WTC11 (cell line): Measurements from ENCODE around the gene GRAMD1A. TPM values are rescaled to one million over a fixed set of nuclear protein-coding genes. Genes with fewer than 3 reads are reported as not detected.

Source experiments
- ATAC-seq: fragments of 200-7000 bp; cut with Tn5 transposase; 2 replicates; pipeline ENCODE4 v1.10.0; 2021; ENCODE audit warnings: mild to moderate bottlenecking, moderate library complexity
- CTCF ChIA-PET: fragments of 300-600 bp; sonication (Branson Sonifier 250); formaldehyde crosslinking; loops from one replicate; lab custom pipeline; 2021; ENCODE audit warnings: antibody characterized with exemption; lab: Charles Lee
- POLR2A ChIA-PET: fragments of 350-600 bp; sonication (Branson Sonifier 250); formaldehyde crosslinking; loops from one replicate; lab custom pipeline; 2021; ENCODE audit warnings: antibody characterized with exemption; lab: Charles Lee
- DNase-seq: peaks from one replicate; pipeline ENCODE4 v3.0.0; 2021; ENCODE audit warnings: low spot score
- H3K27ac Mint-ChIP-seq: 2 replicates; pipeline ENCODE4 v1.8.0; 2021; ENCODE audit warnings: mixed read lengths
- H3K27me3 Mint-ChIP-seq: 2 replicates; pipeline ENCODE4 v1.8.0; 2021; ENCODE audit warnings: low read depth, mild to moderate bottlenecking, moderate library complexity, mixed read lengths
- H3K36me3 Mint-ChIP-seq: 2 replicates; pipeline ENCODE4 v1.8.0; 2021; ENCODE audit warnings: mixed read lengths
- H3K4me1 Mint-ChIP-seq: 2 replicates; pipeline ENCODE4 v1.8.0; 2022; ENCODE audit warnings: mixed read lengths
- H3K4me3 Mint-ChIP-seq: 2 replicates; pipeline ENCODE4 v1.8.0; 2021; ENCODE audit warnings: mild to moderate bottlenecking, moderate library complexity, mixed read lengths
- H3K9me3 Mint-ChIP-seq: 2 replicates; pipeline ENCODE4 v1.8.0; 2021; ENCODE audit warnings: mixed read lengths
- CBFB ChIP-seq: sonication (generic); formaldehyde crosslinking; IDR thresholded peaks from 2 replicates; pipeline ENCODE4 v1.8.1; 2022; ENCODE audit warnings: mild to moderate bottlenecking, low read depth, missing genetic modification reagents
- E2F4 ChIP-seq: sonication (generic); formaldehyde crosslinking; IDR thresholded peaks from 2 replicates; pipeline ENCODE4 v1.8.1; 2022; ENCODE audit warnings: low read depth, mild to moderate bottlenecking, moderate library complexity, missing genetic modification reagents, borderline replicate concordance
- E2F5 ChIP-seq: sonication (generic); formaldehyde crosslinking; IDR thresholded peaks from 2 replicates; pipeline ENCODE4 v1.8.1; 2022; ENCODE audit warnings: mild to moderate bottlenecking, moderate library complexity, missing genetic modification reagents
- EMX1 ChIP-seq: fragments of 250-450 bp; sonication (Bioruptor Pico); IDR thresholded peaks from 2 replicates; pipeline ENCODE4 v1.8.0; 2021; ENCODE audit warnings: mild to moderate bottlenecking
- KAT7 ChIP-seq: sonication (generic); formaldehyde crosslinking; IDR thresholded peaks from 2 replicates; pipeline ENCODE4 v1.8.1; 2023; ENCODE audit warnings: missing genetic modification reagents, mild to moderate bottlenecking, borderline replicate concordance
- MXD4 ChIP-seq: fragments of 250-450 bp; sonication (Bioruptor Pico); IDR thresholded peaks from 2 replicates; pipeline ENCODE4 v1.8.0; 2021; ENCODE audit warnings: mild to moderate bottlenecking, moderate library complexity, borderline replicate concordance
- NFE2L1 ChIP-seq: sonication (generic); formaldehyde crosslinking; IDR thresholded peaks from 2 replicates; pipeline ENCODE4 v1.8.1; 2023; ENCODE audit warnings: missing genetic modification reagents
- NR2C2 ChIP-seq: sonication (generic); formaldehyde crosslinking; IDR thresholded peaks from 2 replicates; pipeline ENCODE4 v1.8.0; 2022; ENCODE audit warnings: mild to moderate bottlenecking, missing genetic modification reagents
- SMAD3 ChIP-seq: sonication (generic); formaldehyde crosslinking; IDR thresholded peaks from 2 replicates; pipeline ENCODE4 v1.8.0; 2022; ENCODE audit warnings: missing genetic modification reagents, mild to moderate bottlenecking, borderline replicate concordance
- SMAD4 ChIP-seq: sonication (generic); formaldehyde crosslinking; IDR thresholded peaks from 2 replicates; pipeline ENCODE4 v1.8.0; 2022; ENCODE audit warnings: mild to moderate bottlenecking, missing genetic modification reagents
- TCF7 ChIP-seq: sonication (generic); formaldehyde crosslinking; IDR thresholded peaks from 2 replicates; pipeline ENCODE4 v1.8.0; 2022; ENCODE audit warnings: mild to moderate bottlenecking, low read depth, missing genetic modification reagents, moderate library complexity
- TEAD4 ChIP-seq: sonication (generic); formaldehyde crosslinking; IDR thresholded peaks from 2 replicates; pipeline ENCODE4 v1.8.0; 2022; ENCODE audit warnings: mild to moderate bottlenecking, missing genetic modification reagents
- USF1 ChIP-seq: sonication (generic); formaldehyde crosslinking; IDR thresholded peaks from 2 replicates; pipeline ENCODE4 v1.8.0; 2022; ENCODE audit warnings: mild to moderate bottlenecking, missing genetic modification reagents
- ZNF219 ChIP-seq: sonication (generic); formaldehyde crosslinking; IDR thresholded peaks from 2 replicates; pipeline ENCODE4 v1.8.0; 2023; ENCODE audit warnings: missing genetic modification reagents, mild to moderate bottlenecking, borderline replicate concordance
- ZNF317 ChIP-seq: sonication (generic); formaldehyde crosslinking; IDR thresholded peaks from 2 replicates; pipeline ENCODE4 v1.8.1; 2023; ENCODE audit warnings: low read depth, mild to moderate bottlenecking, moderate library complexity, missing genetic modification reagents, borderline replicate concordance
- ZNF396 ChIP-seq: fragments of 250-450 bp; sonication (Bioruptor Pico); IDR thresholded peaks from 2 replicates; pipeline ENCODE4 v1.8.0; 2021; ENCODE audit warnings: mild to moderate bottlenecking, moderate library complexity, borderline replicate concordance
- ZNF671 ChIP-seq: fragments of 250-450 bp; sonication (Bioruptor Pico); IDR thresholded peaks from 2 replicates; pipeline ENCODE4 v1.8.0; 2021; ENCODE audit warnings: mild to moderate bottlenecking
- total RNA-seq: library from RNA; stranded (reverse); gene quantifications from 3 replicates; pipeline ENCODE4 v1.2.3, GENCODE V29; 2021
- TF ChIP-seq, protein P1 (sequence below): sonication (generic); formaldehyde crosslinking; IDR thresholded peaks from 2 replicates; pipeline ENCODE4 v1.8.0; 2023; ENCODE audit warnings: missing genetic modification reagents, mild to moderate bottlenecking, borderline replicate concordance
- TF ChIP-seq, protein P2 (sequence below): sonication (generic); formaldehyde crosslinking; IDR thresholded peaks from 2 replicates; pipeline ENCODE4 v1.8.1; 2022; ENCODE audit warnings: mild to moderate bottlenecking, missing genetic modification reagents, moderate library complexity, borderline replicate concordance
- TF ChIP-seq, protein P3 (sequence below): sonication (generic); formaldehyde crosslinking; IDR thresholded peaks from 2 replicates; pipeline ENCODE4 v1.8.1; 2023; ENCODE audit warnings: mild to moderate bottlenecking, missing genetic modification reagents, moderate library complexity
- TF ChIP-seq, protein P4 (sequence below): fragments of 200-600 bp; IDR thresholded peaks from 2 replicates; pipeline ENCODE4 v1.8.0; 2022; ENCODE audit warnings: antibody characterized with exemption

GRAMD1A gene
- total RNA-seq, 1 experiment from 2014 or later = 389 TPM

DNA sequence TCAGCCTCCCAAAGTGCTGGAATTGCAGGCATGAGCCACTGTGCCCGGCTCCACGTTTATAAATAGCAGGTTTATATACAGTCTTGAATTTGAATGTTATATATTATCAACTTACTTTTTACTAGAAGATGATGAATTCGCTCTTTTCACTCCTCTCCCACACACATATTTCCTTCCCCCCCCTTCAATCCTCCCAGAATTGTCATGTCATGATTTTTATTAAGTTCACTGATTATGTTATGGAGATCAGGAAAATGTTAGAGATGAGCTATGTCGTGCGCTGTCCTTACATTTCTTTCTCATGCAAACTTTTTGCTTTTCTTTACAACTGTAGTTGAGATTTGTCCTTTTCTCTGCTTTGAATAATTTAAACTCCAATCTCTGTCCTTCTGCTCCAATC, 17.8 kb upstream of the GRAMD1A start (continued):
- TF ChIP-seq, protein P1, sequence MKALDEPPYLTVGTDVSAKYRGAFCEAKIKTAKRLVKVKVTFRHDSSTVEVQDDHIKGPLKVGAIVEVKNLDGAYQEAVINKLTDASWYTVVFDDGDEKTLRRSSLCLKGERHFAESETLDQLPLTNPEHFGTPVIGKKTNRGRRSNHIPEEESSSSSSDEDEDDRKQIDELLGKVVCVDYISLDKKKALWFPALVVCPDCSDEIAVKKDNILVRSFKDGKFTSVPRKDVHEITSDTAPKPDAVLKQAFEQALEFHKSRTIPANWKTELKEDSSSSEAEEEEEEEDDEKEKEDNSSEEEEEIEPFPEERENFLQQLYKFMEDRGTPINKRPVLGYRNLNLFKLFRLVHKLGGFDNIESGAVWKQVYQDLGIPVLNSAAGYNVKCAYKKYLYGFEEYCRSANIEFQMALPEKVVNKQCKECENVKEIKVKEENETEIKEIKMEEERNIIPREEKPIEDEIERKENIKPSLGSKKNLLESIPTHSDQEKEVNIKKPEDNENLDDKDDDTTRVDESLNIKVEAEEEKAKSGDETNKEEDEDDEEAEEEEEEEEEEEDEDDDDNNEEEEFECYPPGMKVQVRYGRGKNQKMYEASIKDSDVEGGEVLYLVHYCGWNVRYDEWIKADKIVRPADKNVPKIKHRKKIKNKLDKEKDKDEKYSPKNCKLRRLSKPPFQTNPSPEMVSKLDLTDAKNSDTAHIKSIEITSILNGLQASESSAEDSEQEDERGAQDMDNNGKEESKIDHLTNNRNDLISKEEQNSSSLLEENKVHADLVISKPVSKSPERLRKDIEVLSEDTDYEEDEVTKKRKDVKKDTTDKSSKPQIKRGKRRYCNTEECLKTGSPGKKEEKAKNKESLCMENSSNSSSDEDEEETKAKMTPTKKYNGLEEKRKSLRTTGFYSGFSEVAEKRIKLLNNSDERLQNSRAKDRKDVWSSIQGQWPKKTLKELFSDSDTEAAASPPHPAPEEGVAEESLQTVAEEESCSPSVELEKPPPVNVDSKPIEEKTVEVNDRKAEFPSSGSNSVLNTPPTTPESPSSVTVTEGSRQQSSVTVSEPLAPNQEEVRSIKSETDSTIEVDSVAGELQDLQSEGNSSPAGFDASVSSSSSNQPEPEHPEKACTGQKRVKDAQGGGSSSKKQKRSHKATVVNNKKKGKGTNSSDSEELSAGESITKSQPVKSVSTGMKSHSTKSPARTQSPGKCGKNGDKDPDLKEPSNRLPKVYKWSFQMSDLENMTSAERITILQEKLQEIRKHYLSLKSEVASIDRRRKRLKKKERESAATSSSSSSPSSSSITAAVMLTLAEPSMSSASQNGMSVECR (CRISPR knock-in tag) = no peak
- TF ChIP-seq, protein P2, sequence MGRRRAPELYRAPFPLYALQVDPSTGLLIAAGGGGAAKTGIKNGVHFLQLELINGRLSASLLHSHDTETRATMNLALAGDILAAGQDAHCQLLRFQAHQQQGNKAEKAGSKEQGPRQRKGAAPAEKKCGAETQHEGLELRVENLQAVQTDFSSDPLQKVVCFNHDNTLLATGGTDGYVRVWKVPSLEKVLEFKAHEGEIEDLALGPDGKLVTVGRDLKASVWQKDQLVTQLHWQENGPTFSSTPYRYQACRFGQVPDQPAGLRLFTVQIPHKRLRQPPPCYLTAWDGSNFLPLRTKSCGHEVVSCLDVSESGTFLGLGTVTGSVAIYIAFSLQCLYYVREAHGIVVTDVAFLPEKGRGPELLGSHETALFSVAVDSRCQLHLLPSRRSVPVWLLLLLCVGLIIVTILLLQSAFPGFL (CRISPR knock-in tag) = no peak
- no peak for TF ChIP-seq NFE2L1

DNA sequence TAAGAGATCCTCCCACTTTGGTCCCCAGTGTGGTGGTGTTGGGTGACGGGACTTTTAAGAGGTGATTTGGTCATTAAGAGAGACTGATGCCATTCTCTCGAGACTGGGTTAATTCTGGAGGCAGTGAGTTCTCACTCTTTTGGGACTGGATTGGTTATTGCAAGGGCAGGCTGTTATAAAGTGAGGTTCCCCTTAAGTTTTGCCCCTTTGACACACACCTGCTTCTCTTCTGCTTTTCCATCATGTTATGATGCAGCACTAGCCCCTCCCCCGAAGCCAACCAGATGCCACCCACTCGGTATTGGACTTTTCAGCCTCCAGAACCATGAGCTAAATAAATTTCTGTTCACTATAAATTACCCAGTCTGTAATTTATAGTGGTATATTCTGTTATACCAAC, 16.3 kb upstream of the GRAMD1A start:
- CTCF ChIA-PET = no interaction called here
- H3K4me3 Mint-ChIP-seq = no peak overlapping the region
- TF ChIP-seq SMAD4 (CRISPR knock-in tag) (no peak), CBFB (no peak), MXD4 (no peak), KAT7 (CRISPR knock-in tag) (no peak), TEAD4 (CRISPR knock-in tag) (no peak), EMX1 (CRISPR knock-in tag) (no peak), E2F5 (CRISPR knock-in tag) (no peak), ZNF317 (CRISPR knock-in tag) (no peak), USF1 (no peak), TCF7 (CRISPR knock-in tag) (no peak), ZNF396 (no peak), NR2C2 (CRISPR knock-in tag) (no peak), ZNF219 (CRISPR knock-in tag) (no peak), ZNF671 (CRISPR knock-in tag) (no peak), SMAD3 (CRISPR knock-in tag) (no peak), E2F4 (CRISPR knock-in tag) (no peak)
- TF ChIP-seq, protein P3, sequence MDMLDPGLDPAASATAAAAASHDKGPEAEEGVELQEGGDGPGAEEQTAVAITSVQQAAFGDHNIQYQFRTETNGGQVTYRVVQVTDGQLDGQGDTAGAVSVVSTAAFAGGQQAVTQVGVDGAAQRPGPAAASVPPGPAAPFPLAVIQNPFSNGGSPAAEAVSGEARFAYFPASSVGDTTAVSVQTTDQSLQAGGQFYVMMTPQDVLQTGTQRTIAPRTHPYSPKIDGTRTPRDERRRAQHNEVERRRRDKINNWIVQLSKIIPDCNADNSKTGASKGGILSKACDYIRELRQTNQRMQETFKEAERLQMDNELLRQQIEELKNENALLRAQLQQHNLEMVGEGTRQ (CRISPR knock-in tag) = no peak
- TF ChIP-seq, protein P4, sequence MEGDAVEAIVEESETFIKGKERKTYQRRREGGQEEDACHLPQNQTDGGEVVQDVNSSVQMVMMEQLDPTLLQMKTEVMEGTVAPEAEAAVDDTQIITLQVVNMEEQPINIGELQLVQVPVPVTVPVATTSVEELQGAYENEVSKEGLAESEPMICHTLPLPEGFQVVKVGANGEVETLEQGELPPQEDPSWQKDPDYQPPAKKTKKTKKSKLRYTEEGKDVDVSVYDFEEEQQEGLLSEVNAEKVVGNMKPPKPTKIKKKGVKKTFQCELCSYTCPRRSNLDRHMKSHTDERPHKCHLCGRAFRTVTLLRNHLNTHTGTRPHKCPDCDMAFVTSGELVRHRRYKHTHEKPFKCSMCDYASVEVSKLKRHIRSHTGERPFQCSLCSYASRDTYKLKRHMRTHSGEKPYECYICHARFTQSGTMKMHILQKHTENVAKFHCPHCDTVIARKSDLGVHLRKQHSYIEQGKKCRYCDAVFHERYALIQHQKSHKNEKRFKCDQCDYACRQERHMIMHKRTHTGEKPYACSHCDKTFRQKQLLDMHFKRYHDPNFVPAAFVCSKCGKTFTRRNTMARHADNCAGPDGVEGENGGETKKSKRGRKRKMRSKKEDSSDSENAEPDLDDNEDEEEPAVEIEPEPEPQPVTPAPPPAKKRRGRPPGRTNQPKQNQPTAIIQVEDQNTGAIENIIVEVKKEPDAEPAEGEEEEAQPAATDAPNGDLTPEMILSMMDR = no peak
- TF ChIP-seq, all 79 proteins: peak for 0
- peaks cover 9% of the 10 kb centered on the region for H3K36me3 Mint-ChIP-seq
- H3K27me3 Mint-ChIP-seq = no peaks in the 10 kb centered on the region
- H3K27ac Mint-ChIP-seq = no peak overlapping the region
- ATAC-seq (no peak), DNase-seq (no peak)
- H3K4me1 Mint-ChIP-seq = peaks cover 25% of the 10 kb centered on the region
- peaks cover 27% of the 10 kb centered on the region for H3K9me3 Mint-ChIP-seq
- POLR2A ChIA-PET = no interaction called here
